Hematopoietic multipotent progenitor cell treated with erythropoietin and hydrocortisone succinate and interleukin-3 and kit ligand, for 17 days (in vitro differentiated cells): ENCODE data around the gene SH3GL2.

ENCODE experiments used
- DNase-seq: peaks from one replicate; pipeline ENCODE4 v3.0.0-alpha.2; 2015; ENCODE audit warnings: low spot score

Gene SH3GL2

GRCh38 chr9:17658237-17658636 lies 79.4 kb downstream of the SH3GL2 start:
- no peak for DNase-seq

- no peak for DNase-seq
These were observed 81.3 kb downstream of the SH3GL2 start for GRCh38 chr9:17660158-17660557.

DNA sequence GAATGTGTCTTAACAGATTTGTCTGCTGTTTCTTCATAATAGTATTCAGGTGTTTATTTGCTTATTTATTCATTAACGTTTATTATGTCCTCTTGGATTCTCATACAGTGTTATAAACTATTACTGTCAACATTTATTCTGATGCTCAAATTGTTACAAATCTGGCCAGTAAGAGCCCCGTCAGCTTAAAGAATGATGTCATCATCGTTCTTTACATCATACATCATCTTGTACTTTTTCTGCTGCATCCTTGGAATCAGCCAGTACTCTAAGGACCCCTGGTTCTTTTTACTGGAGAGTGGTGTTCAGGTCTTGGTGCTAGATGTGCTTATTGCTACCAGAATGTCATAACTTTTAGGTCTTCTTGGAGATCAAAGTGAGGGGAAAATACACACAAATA lies 86.6 kb downstream of the SH3GL2 start:
- DNase-seq: no peak

GRCh38 chr9:17669206-17669605 lies 90.3 kb downstream of the SH3GL2 start:
- no peak for DNase-seq

GRCh38 chr9:17682684-17683083 lies 103.8 kb downstream of the SH3GL2 start:
- DNase-seq: no peak

GRCh38 chr9:17688834-17689233 lies 110.0 kb downstream of the SH3GL2 start:
- no peak for DNase-seq

GRCh38 chr9:17694336-17694735 lies 115.5 kb downstream of the SH3GL2 start:
- no peak for DNase-seq

GRCh38 chr9:17695482-17695881 lies 116.6 kb downstream of the SH3GL2 start:
- no peak for DNase-seq

- DNase-seq: no peak
These were observed 120.9 kb downstream of the SH3GL2 start for GRCh38 chr9:17699615-17700330.

- DNase-seq: no peak
These were observed 127.5 kb downstream of the SH3GL2 start for GRCh38 chr9:17706347-17706746.

GRCh38 chr9:17719053-17719452 lies 140.2 kb downstream of the SH3GL2 start:
- no peak for DNase-seq

DNA sequence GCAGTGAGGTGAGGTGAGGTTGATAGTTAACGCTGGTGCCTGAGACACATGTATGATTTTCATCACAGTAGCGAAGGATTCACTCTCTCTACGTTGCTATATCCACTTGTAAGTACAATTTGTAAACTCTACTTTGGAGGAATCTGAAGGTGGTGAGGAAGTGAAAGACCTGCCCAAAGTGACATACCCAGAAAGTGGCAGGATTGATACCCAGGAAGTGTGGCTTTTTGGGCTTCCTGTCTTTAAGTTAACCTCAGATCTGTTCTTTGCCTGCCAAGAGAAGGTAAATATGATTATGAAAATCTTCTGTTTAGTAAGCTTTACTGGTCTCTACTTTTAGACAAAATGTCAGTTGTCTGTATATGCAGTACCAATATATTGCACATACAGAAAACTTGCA lies 143.1 kb downstream of the SH3GL2 start:
- no peak for DNase-seq

GRCh38 chr9:17723656-17724055 lies 144.8 kb downstream of the SH3GL2 start:
- DNase-seq: no peak

DNA sequence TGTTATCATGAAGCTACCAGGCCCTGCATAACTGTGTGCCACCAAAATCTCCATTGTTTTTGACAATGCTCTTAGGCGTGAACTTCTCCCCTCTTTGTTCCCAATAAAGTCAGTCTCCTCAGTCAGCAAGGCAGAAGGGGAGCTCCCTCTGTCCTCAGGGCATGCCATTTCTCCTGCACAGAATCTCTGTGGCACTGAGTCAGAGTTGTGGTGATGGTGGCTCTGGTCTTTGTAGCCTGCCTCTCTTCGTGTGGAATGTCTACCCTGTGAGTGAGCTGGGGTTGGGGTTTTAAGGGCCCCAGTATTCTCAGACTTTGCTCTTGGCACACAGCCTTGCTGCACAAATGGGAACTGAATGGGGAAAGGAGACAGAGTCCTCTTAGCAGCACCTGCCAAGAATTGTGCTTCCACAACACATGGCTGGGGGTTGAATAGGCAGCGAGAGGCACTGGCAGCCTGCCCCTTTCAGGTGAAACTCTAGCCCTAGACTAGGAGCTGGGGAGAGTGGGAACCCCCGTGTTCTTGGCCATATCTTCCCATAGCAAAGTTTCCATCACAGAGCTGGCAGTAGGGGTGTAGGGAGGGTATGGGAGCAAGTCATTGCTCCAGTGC lies 146.6 kb downstream of the SH3GL2 start:
- no peak for DNase-seq

GRCh38 chr9:17726298-17726697 lies 147.4 kb downstream of the SH3GL2 start:
- no peak for DNase-seq

DNA sequence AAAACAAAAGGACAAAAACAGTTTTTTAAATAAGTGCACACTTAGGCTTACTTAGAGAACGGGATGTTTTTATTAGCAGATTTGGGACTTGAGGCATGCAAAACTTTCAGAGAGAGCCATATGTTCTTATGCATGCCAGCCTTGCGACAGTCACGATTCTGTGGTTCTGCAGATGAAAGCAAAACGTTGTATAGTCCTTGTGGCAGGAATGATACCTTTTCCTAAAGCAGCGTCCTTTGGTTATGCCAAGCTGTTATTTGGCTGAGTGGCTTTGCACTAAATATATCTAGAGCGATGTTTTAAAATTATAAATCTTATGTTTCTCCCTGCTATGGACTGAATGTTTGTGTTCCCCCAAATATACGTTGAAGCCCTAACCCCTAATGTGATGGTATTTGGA lies 152.0 kb downstream of the SH3GL2 start:
- no peak for DNase-seq

DNA sequence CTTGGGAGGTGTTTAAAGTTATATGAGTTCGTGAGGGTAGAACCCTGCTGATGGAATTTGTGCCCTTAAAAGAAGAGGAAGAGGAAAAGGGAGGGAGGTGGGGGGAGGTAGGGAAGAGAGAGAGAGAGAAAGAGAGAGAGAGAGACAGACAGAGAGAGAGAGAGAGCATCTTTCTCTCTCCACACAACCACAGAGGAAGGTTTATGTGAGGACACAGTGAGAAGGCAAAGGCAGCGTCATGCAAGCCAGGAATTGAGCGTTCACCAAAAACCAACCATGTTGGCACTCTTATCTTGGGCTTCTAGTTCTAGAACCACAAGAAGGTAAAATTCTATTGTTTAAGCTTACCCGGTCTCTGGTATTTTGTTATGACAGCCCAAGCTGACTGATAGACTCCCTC lies 152.4 kb downstream of the SH3GL2 start:
- no peak for DNase-seq

DNA sequence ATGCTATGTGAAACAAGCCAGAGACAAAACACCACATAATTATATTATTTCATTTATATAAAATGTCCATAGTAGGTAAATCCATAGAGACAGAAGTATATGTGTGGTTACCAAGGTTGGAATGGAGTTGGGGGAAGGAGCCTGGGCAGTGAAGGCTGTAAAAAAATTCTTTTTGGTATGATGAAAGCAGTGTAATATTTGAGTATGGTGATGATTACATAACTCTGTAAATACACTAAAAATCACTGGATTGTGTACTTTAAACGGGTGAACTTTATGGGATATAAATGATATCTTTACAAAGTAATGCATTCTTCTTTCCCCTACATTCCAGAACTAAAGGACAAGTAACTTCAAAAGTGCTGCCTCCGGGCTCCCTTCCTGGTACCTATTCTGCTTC lies 155.8 kb downstream of the SH3GL2 start:
- DNase-seq: no peak

- DNase-seq: no peak
These were observed 157.0 kb downstream of the SH3GL2 start for GRCh38 chr9:17735859-17736258.

DNA sequence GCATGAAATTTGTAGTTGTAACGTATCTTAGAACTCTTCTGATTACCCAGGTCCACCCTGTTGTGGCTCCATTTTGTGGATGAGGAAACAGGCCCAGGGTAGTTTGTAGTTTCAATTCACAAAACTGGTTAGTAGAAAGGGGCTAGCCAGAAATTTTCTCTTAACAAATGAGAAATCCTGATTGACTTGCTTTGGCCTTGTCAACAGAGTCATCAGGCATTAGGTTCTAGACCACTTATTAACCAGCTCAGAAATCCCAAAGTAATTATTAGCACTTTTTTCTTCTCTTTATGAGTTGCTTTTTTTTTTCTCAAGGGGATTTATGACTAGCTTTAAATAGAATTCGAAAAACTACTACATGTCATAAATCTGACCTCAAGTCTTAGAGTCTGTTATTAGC lies 160.2 kb downstream of the SH3GL2 start:
- no peak for DNase-seq

DNA sequence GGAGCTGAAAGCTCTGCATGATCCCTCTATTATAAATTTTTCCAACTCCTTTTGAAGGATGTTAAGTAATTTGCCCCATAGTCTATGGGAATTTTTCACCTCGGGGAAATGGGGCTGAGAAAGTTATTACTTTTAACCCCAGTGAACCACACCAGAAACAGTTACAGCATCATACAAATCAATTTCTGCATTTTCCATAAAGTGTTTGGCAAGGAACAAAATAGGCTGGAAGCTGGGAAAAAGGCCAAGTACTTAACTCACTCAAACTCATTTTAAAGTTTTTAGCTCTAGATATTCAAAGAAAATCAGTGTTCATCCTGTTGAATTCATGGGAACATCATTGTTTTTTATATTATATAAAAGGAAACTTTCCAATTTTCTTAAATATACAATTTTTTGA lies 160.9 kb downstream of the SH3GL2 start:
- no peak for DNase-seq

DNA sequence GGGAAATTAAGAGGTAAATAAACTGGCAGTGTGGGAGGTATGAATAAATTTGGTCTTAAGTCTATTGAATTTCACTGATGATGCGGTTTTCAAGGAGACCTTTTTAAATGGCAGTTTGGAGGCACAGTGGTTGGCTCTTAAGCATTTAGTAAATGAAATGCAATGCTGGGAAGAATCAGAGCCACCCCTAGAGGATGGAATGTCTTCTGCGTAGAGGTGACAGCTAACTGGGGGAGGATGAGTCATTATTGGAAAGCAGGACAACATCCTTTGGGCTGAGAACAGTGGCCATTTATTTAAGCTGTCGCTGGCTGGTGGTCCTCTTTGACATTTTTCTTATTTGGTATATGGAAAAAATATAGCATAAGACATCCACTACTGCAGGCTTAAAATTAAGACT lies 163.2 kb downstream of the SH3GL2 start:
- DNase-seq: no peak

GRCh38 chr9:17744786-17745185 lies 165.9 kb downstream of the SH3GL2 start:
- no peak for DNase-seq

DNA sequence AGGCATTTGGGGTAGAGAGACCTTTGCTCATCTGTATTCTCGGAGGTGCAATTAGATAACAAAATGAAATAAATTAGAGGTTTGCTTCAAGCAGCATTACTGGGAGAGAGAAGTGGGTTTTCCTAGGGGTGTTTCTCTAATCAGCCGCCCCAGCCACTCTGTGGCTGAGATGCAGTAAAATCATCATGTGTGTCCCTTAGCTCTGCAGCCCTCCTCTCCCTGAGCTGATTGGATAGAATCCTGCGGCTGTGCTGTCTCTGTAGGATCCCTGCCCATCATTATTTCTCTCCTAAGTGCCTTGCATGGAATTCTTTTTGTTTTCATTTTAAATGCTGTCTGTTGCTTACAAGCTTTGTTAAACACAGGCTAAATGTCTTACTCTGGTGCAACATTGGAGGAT lies 171.4 kb downstream of the SH3GL2 start:
- no peak for DNase-seq
